ENCODE data around the gene RCAN2. TPM values are rescaled to one million over a fixed set of nuclear protein-coding genes. Genes with fewer than 3 reads are reported as not detected.

The RCAN2 gene
- 2.2 and 3.7 TPM in 2 replicates for total RNA-seq (2022)
- percentile 37 among the genes with signal in this experiment for Bru-seq, nascent RNA
- percentile 33 among the genes with signal in this experiment for BruChase-seq, experiment 1, labeled RNA remaining after a 6-hour chase
- BruChase-seq, experiment 2, labeled RNA remaining after a 2-hour chase, result percentile 33 among the genes with signal in this experiment
- long read RNA-seq, partial matches to known transcripts, result 0 of 1 reads
- long read RNA-seq, other reads (novel, unspliced or antisense), result 1 of 1 reads

GRCh38 chr6:46491201-46491627, at the start of gene RCAN2:
RCAN2 (minus strand) TSS chr6:46491449.
- CTCF ChIA-PET, result interaction anchor here (0.8 to 1.2 kb wide), 4 partner anchors 11 to 75 kb away, joined by 3 to 4 read pairs (median 4); no protein-coding TSS in a partner anchor
- Mint-ChIP-seq H3K9me3 (ENCODE audit: low read depth, unreplicated experiment) (no peaks in the 10 kb centered on the region), H3K36me3 (ENCODE audit: insufficient read depth, unreplicated experiment) (peaks cover 20% of the 10 kb centered on the region), H3K4me1 (ENCODE audit: low read depth, unreplicated experiment) (peaks cover 23% of the 10 kb centered on the region), H3K27ac (ENCODE audit: unreplicated experiment) (no peak within 1 kb of the TSS), H3K4me3 (ENCODE audit: low read depth, unreplicated experiment) (peak within 1 kb of the TSS; percentile 73), H3K27me3 (ENCODE audit: unreplicated experiment) (peaks cover 33% of the 10 kb centered on the region)
- TF ChIP-seq, protein P1, sequence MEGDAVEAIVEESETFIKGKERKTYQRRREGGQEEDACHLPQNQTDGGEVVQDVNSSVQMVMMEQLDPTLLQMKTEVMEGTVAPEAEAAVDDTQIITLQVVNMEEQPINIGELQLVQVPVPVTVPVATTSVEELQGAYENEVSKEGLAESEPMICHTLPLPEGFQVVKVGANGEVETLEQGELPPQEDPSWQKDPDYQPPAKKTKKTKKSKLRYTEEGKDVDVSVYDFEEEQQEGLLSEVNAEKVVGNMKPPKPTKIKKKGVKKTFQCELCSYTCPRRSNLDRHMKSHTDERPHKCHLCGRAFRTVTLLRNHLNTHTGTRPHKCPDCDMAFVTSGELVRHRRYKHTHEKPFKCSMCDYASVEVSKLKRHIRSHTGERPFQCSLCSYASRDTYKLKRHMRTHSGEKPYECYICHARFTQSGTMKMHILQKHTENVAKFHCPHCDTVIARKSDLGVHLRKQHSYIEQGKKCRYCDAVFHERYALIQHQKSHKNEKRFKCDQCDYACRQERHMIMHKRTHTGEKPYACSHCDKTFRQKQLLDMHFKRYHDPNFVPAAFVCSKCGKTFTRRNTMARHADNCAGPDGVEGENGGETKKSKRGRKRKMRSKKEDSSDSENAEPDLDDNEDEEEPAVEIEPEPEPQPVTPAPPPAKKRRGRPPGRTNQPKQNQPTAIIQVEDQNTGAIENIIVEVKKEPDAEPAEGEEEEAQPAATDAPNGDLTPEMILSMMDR (IDR thresholded peaks at IDR 0.05; ENCODE audit: unreplicated experiment), result no peak
- intact Hi-C loops (cut with micrococcal nuclease; ENCODE audit: unreplicated experiment), result loop anchor here (5.0 kb wide), 1 partner anchor 136 kb away; no protein-coding TSS in a partner anchor
- BruUV-seq (replicated peaks), result no TSS peak
- DNase-seq, result peak; percentile 66

- CTCF ChIA-PET, result interaction anchor here (1.4 kb wide), 1 partner anchor 21 kb away, joined by 3 read pairs; no protein-coding TSS in a partner anchor
- H3K27me3 Mint-ChIP-seq (ENCODE audit: unreplicated experiment), result no peaks in the 10 kb centered on the region
- TF ChIP-seq, protein P1 (IDR thresholded peaks at IDR 0.05; ENCODE audit: unreplicated experiment), result no peak
- no peak overlapping the region for H3K27ac Mint-ChIP-seq (ENCODE audit: unreplicated experiment)
- H3K36me3 Mint-ChIP-seq (ENCODE audit: insufficient read depth, unreplicated experiment), result no peaks in the 10 kb centered on the region
- DNase-seq, result no peak
- peaks cover 3% of the 10 kb centered on the region for H3K9me3 Mint-ChIP-seq (ENCODE audit: low read depth, unreplicated experiment)
- intact Hi-C loops (cut with micrococcal nuclease; ENCODE audit: unreplicated experiment), result no loop called here
- H3K4me3 Mint-ChIP-seq (ENCODE audit: low read depth, unreplicated experiment), result no peak overlapping the region
- H3K4me1 Mint-ChIP-seq (ENCODE audit: low read depth, unreplicated experiment), result no peaks in the 10 kb centered on the region
- BruUV-seq (replicated peaks), result no TSS peak
Observed at GRCh38 chr6:46539866-46540265, 48.6 kb upstream of the RCAN2 start.

DNA sequence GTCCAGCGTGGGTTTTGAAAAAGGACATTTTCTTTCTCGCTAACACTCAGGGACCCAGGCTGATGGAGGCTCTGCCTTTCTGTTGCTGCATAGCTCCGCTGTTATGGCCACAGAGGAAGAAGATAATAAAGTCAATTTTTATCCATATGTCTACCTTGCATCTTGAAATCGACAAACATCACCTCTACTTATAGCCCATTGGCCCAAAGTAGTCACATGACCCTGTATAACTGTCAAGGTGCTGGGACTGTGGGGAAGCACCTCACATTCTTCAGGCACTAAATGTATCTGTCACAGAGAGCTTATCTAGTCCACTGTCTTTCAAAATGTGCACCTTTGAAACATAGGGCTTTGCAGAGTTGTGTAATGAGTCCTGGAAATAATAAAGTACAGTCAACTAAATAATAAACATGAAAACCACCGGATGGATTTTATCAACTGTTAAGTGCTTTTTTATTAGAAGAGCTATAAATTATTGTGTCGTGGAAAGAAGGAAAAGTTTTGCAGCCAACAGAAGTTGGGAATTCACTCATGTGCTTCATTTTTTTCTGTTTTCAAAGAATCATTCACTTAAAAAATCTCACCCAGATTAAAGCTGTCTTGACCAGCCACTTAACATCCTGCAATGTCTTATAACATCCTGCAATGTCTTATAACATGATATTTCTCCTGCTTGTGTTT, 47.7 kb upstream of the RCAN2 start:
- Mint-ChIP-seq H3K4me3 (ENCODE audit: low read depth, unreplicated experiment) (no peak overlapping the region), H3K36me3 (ENCODE audit: insufficient read depth, unreplicated experiment) (no peaks in the 10 kb centered on the region), H3K27ac (ENCODE audit: unreplicated experiment) (no peak overlapping the region), H3K27me3 (ENCODE audit: unreplicated experiment) (no peaks in the 10 kb centered on the region), H3K4me1 (ENCODE audit: low read depth, unreplicated experiment) (no peaks in the 10 kb centered on the region), H3K9me3 (ENCODE audit: low read depth, unreplicated experiment) (peaks cover 3% of the 10 kb centered on the region)
- no TSS peak for BruUV-seq (replicated peaks)
- CTCF ChIA-PET, result interaction anchor here (0.6 kb wide), 1 partner anchor 19 kb away, joined by 3 read pairs; no protein-coding TSS in a partner anchor
- intact Hi-C loops (cut with micrococcal nuclease; ENCODE audit: unreplicated experiment), result no loop called here
- TF ChIP-seq, protein P1 (IDR thresholded peaks at IDR 0.05; ENCODE audit: unreplicated experiment), result no peak
- DNase-seq, result no peak

DNA sequence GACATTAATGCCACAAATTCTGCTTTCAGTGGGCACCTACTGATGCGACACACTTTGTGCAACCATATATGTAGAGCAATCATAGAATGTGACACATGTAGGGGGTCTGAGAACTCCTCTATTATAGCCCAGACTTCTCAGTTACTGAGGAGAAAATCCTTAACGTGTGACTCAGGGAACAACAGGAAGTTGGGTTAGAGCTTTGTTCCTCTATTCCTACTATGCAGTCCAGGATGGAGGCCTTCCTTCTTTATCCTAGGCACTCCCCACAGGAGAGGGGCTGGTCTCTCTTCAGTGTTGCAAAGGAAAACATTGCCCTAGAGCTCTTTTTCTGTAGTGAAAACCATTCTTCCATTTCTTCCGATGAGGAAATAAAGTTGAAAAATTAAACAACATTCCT, 39.6 kb upstream of the RCAN2 start:
- peaks cover 13% of the 10 kb centered on the region for H3K27me3 Mint-ChIP-seq (ENCODE audit: unreplicated experiment)
- TF ChIP-seq, protein P1 (IDR thresholded peaks at IDR 0.05; ENCODE audit: unreplicated experiment), result no peak
- H3K36me3 Mint-ChIP-seq (ENCODE audit: insufficient read depth, unreplicated experiment), result no peaks in the 10 kb centered on the region
- no peaks in the 10 kb centered on the region for H3K9me3 Mint-ChIP-seq (ENCODE audit: low read depth, unreplicated experiment)
- no peak overlapping the region for H3K27ac Mint-ChIP-seq (ENCODE audit: unreplicated experiment)
- no peaks in the 10 kb centered on the region for H3K4me1 Mint-ChIP-seq (ENCODE audit: low read depth, unreplicated experiment)
- no TSS peak for BruUV-seq (replicated peaks)
- CTCF ChIA-PET, result no interaction called here
- no peak overlapping the region for H3K4me3 Mint-ChIP-seq (ENCODE audit: low read depth, unreplicated experiment)
- no peak for DNase-seq
- intact Hi-C loops (cut with micrococcal nuclease; ENCODE audit: unreplicated experiment), result no loop called here

Data from Calu3 (cell line).